ENCODE data around the gene YIPF7.

YIPF7 gene

DNA sequence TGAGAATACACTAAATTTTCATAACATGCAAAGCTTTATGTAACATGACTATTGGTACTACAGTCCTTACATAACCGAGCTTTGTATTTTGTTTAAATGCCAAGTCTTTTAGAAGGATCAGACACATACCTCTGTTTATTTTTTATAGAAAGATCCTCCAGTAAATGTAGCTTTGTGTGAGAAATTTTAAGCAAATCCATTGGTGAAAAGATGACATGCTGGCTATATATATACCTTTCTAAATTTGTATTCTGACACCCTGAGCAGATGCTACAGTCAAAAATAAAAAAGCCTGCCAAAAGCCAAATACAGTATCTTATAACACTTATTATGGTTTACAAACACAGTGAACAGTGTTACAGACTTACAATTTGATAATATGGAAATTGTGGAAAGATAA lies at the start of gene YIPF7:
Gene YIPF7, minus strand, starts transcription at position 201 of the 400 bp plus-strand sequence. CDS start 1,525 bp downstream, outside the sequence.
- DNase-seq: no peak

DNA sequence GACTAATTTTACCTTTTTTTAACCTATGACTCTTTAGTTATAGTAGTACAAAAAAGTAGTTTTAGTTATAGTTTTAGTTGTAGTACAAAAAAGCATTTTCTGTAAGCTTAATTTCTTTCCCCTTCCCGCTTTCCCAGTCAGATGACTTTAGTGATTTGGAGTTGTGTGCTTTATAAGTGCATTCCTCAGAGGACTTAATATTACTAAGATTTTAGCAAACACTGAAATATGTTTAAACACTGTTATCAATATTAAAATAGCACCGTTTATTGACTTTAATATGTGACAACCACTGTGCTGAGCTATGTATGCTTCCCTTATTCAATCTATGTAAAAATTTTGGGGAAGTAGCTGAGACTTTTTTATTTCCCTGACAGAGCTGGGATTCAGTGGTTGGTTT lies 49.6 kb upstream of the YIPF7 start:
- no peak for DNase-seq

GRCh38 chr4:44700427-44700826 lies 49.0 kb upstream of the YIPF7 start:
- DNase-seq: no peak

DNA sequence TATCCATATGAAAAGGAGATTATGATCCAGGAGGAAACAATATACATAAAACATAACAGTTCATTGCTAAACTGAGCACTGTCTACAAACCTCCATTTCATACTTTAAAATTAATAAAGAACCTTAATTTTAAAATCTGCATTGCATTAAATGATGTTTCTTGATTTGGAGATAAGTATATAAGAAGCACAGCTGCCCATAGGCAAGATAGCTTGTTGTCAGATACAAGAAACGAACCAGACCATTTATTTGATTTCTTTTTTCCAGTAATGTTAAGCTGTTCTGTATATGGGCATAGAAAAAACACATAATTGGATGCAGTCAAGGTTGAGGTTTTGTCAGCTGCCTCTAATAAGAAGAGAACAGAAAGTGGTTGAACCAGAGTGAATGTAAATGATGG lies 33.2 kb upstream of the YIPF7 start:
- DNase-seq: no peak

DNA sequence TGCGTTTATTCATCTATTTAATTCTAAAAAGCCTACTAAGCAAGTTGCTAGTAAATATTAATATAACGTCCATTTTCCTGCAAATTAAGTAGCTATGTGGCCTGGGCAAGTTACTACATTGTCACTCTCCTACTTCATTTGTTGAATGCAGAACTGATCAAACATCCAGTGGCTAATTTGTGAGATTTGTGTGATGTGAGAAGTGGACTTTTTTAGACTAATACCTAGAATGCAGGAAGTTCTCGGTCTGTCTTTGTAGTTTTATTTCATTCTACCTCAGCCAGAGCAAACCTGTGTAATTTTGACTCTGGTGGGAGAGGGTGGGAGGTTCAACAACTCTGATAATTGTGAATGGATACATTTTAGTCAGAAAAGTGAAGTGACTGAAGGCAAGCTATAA lies 27.6 kb upstream of the YIPF7 start:
- DNase-seq: no peak

DNA sequence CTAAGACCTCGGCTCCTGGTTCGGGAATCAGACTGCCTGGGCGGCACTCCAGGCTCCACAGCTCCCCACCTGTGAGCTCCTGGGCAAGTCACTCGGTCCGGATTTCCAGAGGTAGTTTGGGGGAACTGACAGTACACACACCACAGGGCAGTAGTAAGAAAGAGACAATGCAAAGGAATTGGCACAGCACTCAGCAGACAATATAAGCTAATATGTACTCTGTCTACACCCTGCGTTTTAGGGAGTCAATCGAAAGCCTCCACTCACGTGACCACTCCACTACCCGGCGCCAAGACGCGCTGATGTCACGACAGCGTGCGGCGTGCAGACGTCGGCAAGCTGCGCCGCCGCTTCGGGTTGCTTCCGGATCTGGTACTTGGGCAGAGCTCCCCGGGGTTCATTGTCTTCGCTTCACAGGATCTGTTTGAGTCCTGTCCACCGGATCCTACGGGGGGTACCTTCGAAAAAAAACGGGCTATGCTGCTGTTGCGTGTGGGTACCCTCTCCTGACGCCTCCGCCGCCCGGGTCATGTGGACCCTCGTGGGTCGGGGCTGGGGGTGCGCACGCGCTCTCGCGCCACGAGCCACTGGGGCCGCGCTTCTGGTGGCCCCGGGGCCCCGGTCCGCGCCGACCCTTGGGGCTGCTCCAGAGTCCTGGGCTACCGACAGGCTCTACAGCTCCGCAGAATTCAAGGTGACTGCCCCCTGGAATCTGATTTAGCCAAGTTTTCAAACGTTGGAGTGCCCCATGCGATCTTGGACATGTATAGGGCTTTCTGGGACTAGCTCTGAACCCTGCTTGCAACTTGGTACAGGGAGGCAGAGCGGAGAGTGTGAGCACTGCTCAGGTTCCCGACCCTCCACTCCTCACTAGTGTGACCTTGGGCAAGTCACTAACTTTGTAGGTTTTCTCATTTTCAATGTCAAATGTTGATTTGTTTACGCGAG lies 26.9 kb upstream of the YIPF7 start, which contains the start of gene GUF1:
Gene GUF1, plus strand, starts transcription at position 327 of the 948 bp plus-strand sequence. Its CDS starts 203 bp downstream, at position 530.
- DNase-seq: peak; percentile 91

DNA sequence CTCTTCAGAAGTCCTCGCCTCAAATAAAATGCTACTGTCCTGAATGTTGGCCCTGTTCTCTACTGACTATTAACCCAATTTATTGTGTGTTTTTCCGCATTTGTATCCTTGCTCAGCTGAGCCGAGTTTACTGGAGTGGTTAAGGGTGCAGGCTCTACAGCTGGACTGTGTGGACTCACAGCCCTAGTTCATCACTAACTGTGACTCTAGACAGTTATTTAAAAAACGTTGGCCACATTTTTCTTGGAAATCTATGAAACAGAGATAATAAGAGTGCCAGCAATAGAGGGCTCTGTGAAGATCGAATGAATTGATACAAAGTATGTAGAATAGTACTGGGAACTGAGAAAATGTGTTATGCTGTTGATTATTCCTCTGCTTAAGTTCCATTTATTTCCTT lies 23.9 kb upstream of the YIPF7 start:
- no peak for DNase-seq

GRCh38 chr4:44674471-44674870 lies 23.0 kb upstream of the YIPF7 start:
- DNase-seq: no peak

- no peak for DNase-seq
These were observed 20.2 kb upstream of the YIPF7 start for GRCh38 chr4:44671636-44672035.

DNA sequence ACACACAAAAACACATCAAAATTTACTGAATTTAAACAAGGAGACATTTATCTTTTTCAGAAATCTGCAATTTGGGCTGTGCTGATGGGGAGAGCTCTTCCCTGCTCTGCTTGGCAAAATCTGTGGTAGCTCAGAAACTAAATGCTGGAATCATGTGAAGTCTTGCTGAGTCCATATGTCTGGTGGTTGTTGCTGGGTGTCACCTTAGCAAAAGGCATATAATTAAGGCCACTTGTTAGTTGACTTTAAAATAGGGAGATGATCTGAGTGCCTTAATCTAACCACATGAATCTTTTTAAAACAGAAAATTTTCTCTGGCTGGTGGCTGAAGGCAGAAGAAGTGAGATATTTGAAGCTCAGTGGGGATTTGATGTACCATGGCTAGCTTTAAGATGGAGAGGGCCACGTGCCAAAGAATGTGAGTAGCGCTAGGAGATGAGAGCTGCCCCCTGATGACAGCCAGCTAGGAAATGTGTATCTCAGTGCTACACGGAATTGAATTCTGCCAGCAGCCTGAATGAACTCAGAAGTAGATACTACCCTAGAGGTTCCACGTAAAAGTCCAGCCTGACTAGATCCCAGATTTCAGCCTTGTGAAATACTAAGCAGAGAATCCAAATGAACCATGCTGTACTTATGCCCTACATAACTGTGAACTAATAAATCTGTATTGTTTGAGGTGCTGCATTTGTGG lies 19.2 kb upstream of the YIPF7 start:
- no peak for DNase-seq

DNA sequence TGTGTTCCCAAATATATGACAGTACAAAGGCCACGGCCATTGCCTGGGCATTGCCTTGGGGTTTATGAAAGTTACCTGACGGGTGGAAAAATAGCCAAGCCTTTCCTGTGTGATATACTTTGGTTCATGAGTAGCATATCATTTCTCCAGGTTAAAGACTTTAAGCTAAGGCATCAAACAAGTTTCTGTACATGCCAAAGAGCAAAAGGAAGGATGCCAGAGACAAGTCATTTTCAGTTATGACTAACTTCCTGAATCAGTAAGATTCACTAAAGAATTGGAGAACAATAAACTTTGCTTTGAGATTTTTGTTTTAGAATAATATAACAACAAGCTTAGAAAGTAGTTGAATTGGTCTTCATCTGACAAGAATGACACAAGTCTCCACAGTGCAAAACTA lies 17.1 kb upstream of the YIPF7 start:
- DNase-seq: no peak

DNA sequence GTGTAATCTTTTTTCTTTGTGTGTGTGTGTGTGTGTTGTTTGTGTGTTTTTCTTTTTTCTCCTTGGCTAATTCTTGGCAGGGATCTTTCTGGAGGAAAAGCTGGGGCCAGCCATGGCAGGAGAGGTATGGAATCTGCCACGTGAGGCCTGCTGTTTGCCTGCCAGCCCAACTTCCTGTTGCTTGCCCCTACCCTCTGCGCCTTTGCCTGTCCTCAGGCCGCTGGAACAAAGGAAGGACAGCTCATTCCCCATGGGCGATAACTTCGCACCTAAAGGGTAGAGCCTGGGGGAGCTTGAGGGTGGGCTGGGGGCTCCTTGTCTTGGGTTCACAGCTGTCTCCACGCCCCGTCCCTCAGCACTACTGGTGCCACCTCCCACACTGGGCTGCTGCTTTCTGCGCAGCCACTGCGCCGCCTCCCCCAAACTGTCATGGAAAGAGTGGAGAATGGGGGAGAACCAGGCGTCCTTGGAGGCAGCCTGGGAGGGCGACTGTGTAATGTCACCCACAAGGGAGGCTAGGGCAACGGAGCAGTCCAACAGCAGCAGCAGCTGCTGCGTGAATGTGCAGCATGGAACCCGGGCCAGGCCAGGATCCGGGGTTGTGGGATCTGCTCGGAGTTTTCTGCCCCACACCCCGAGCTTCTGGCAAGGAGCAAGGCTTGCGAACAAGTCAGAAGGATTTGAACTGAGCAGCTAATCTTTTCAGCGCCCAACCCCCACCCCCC lies 12.3 kb upstream of the YIPF7 start:
- DNase-seq: no peak

GRCh38 chr4:44662623-44663005 lies 11.2 kb upstream of the YIPF7 start:
- DNase-seq: no peak

- DNase-seq: no peak
These were observed 10.7 kb upstream of the YIPF7 start for GRCh38 chr4:44661940-44662622.

- no peak for DNase-seq
These were observed 9.0 kb upstream of the YIPF7 start for GRCh38 chr4:44660396-44660795.

DNA sequence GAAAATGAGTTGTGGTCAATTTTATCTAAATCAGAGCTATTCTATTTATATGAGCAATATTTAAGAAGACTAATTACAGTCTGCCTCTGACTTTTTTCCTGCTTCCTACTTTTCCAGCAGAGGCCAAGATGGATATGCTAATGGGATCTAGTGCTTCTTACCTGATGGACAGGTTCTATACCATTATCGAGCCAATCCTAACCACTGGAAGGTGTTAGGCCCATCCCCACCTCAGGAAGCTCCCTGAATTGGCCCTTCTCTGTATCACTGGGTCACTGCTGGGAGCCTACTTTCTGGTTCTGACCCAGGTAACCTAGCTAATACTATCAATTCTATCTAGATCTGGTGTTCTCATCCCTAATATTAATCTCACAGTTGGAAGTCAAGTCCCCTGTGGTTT lies 577 bp upstream of the YIPF7 start:
- no peak for DNase-seq

- no peak for DNase-seq
These were observed 5.3 kb downstream of the YIPF7 start for GRCh38 chr4:44646151-44646550.

GRCh38 chr4:44638091-44638490 lies 13.3 kb downstream of the YIPF7 start:
- no peak for DNase-seq

- DNase-seq: no peak
These were observed 18.7 kb downstream of the YIPF7 start for GRCh38 chr4:44632733-44633132.

DNA sequence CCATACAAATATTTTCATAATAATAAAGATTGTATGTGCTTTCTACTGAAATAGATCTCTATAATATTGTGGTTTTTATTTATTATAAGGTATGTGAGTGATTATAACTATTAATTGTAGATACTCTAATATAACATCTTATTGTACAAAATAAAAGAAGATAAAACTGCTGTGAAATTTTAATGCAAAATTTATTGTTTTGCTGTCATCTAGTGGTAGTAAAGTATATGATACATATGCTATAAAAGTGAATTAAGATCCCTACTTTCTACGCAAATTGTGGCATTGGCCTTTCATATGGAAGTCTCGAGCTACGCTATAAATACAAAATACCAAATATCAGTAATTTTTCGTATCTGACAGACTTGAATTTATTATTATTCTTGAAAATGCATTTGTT lies 19.3 kb downstream of the YIPF7 start:
- DNase-seq: no peak

GRCh38 chr4:44629280-44629866 lies 22.1 kb downstream of the YIPF7 start:
- DNase-seq: peak; percentile 47

DNA sequence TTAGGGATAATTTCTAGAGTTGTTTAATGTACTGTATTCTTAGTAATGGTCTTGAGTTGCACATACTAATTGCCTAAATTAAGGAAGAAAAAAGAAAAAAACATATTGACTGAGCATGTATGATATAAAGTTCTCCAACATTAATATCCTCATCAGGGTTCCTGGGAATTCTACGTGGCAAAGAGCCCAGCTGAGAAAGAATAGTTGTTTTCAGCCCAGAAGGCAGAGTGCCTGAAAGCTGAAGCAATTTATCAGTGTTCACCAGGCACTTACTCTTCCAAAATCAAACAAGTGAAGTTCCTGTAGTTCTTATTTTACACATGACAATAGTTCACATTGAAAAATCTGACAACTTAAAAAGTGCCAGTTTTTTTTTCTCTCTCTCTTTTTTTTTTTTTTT lies 27.7 kb downstream of the YIPF7 start:
- DNase-seq: no peak

Measured in RPMI8226 (cell line).